ENCODE data around the gene MTSS2.

MTSS2 gene

GRCh38 chr16:70662991-70663523 is 22.8 kb downstream of the MTSS2 start:
- Histone ChIP-seq H3K27ac (ENCODE audit: extremely low read depth, low read depth, low read length) (no peak overlapping the region), H3K36me3 (ENCODE audit: control insufficient read depth in 2 of 2, insufficient read depth in 1 of 2, low read length in 2 of 2) (peaks cover 10 to 49% of the 10 kb centered on the region in 2 experiments; a peak in 2 of 3 replicates), H3K9me3 (ENCODE audit: control insufficient read depth, insufficient read depth, low read depth, low read length) (no peaks in the 10 kb centered on the region), H3K4me3 (ENCODE audit: low read depth, low read length) (no peak overlapping the region), H3K4me1 (ENCODE audit: control insufficient read depth, insufficient read depth, low read length) (no peaks in the 10 kb centered on the region)
- TF ChIP-seq ZNF670 (tag by site-specific recombination; IDR thresholded peaks at IDR 0.05; ENCODE audit: low read depth) (no peak), ZBTB8A (tag by site-specific recombination; IDR thresholded peaks at IDR 0.05) (no peak), SP2 (tag by site-specific recombination; IDR thresholded peaks at IDR 0.05) (0 out of 2 replicates have a peak, but pooled peaks have one; percentile 21), ZSCAN16 (tag by site-specific recombination; IDR thresholded peaks at IDR 0.05) (no peak)
- TF ChIP-seq, protein P1, sequence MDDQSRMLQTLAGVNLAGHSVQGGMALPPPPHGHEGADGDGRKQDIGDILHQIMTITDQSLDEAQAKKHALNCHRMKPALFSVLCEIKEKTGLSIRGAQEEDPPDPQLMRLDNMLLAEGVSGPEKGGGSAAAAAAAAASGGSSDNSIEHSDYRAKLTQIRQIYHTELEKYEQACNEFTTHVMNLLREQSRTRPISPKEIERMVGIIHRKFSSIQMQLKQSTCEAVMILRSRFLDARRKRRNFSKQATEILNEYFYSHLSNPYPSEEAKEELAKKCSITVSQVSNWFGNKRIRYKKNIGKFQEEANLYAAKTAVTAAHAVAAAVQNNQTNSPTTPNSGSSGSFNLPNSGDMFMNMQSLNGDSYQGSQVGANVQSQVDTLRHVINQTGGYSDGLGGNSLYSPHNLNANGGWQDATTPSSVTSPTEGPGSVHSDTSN (CRISPR knock-in tag; IDR thresholded peaks at IDR 0.05), result no peak
- POLR2A ChIA-PET, result no interaction called here
- CTCF ChIA-PET, result interaction anchor here (0.6 to 1.0 kb wide), 2 partner anchors 9 to 108 kb away, joined by 3 to 4 read pairs; no protein-coding TSS in a partner anchor

DNA sequence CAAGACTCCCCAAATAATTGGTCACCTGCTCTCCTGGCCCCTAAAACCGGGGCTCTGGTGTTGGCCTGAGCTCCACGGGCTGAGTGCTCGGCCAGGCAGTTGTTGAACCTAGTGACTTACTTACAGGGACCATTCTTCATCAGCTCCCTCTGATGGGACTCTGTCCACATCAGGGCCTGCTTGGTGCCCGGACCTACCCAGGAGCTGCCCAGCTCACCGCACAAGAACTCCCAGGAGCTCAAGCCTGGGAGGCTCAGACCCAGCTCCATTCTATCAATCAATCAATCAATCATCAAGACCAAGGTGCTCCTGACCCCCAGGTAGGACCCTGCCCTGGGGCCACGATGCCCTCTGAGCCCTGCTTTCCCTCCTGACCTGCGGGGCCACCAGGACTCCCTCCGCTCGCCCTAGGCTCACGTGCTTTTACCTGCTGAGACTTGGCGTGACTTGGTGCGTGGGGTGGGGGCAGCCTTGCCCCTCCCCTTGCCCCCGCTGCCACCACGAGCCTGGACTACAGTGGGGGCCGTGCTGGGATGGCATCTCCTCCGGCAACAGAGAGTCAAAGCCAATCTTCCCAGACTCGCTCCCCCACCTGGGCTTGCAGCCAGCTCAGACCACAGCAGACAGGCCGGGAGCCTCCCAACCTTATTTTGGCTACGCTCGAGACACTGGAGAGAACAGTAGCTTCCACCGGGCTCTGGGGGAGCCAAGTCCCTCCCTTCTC is 23.8 kb downstream of the MTSS2 start:
- ChIA-PET CTCF (interaction anchor here (1.0 kb wide), 1 partner anchor 8 kb away, joined by 4 read pairs; no protein-coding TSS in a partner anchor), POLR2A (interaction anchor here (0.9 kb wide), 1 partner anchor 9 kb away, joined by 3 read pairs; no protein-coding TSS in a partner anchor)
- Histone ChIP-seq H3K4me1 (ENCODE audit: control insufficient read depth, insufficient read depth, low read length) (no peaks in the 10 kb centered on the region), H3K9me3 (ENCODE audit: control insufficient read depth, insufficient read depth, low read depth, low read length) (no peaks in the 10 kb centered on the region), H3K4me3 (ENCODE audit: low read depth, low read length) (no peak overlapping the region), H3K27ac (ENCODE audit: extremely low read depth, low read depth, low read length) (no peak overlapping the region), H3K36me3 (ENCODE audit: control insufficient read depth in 2 of 2, insufficient read depth in 1 of 2, low read length in 2 of 2) (peaks cover 4 to 42% of the 10 kb centered on the region in 2 experiments; a peak in 2 of 3 replicates)
- TF ChIP-seq ZNF280C (tag by site-specific recombination; IDR thresholded peaks at IDR 0.05), result no peak
- TF ChIP-seq, protein P2, sequence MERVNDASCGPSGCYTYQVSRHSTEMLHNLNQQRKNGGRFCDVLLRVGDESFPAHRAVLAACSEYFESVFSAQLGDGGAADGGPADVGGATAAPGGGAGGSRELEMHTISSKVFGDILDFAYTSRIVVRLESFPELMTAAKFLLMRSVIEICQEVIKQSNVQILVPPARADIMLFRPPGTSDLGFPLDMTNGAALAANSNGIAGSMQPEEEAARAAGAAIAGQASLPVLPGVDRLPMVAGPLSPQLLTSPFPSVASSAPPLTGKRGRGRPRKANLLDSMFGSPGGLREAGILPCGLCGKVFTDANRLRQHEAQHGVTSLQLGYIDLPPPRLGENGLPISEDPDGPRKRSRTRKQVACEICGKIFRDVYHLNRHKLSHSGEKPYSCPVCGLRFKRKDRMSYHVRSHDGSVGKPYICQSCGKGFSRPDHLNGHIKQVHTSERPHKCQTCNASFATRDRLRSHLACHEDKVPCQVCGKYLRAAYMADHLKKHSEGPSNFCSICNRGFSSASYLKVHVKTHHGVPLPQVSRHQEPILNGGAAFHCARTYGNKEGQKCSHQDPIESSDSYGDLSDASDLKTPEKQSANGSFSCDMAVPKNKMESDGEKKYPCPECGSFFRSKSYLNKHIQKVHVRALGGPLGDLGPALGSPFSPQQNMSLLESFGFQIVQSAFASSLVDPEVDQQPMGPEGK (tag by site-specific recombination; IDR thresholded peaks at IDR 0.05), result 0 out of 2 replicates have a peak, but pooled peaks have one; percentile 20

DNA sequence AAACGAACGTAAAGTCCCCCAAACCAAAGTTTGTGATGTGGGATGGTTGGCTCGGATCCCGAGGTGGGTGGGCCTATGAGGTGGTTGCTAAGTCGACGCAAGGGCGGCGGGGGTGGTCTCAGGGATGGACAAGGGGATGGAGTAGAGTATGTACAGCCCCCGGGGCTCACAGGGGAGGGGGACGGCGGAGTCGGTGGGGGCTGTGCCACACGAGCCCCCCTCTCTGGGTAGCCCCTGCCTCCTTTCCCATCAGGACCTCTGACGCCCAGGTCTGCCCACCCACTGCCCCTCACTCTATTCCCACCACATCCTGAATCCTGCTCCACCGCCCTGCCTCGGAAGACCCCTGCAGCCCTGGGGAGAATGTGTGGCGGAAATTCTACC is 24.3 kb downstream of the MTSS2 start:
- H3K27ac ChIP-seq (ENCODE audit: extremely low read depth, low read depth, low read length), result no peak overlapping the region
- ChIA-PET CTCF (no interaction called here), POLR2A (no interaction called here)
- H3K4me1 ChIP-seq (ENCODE audit: control insufficient read depth, insufficient read depth, low read length), result no peaks in the 10 kb centered on the region
- H3K36me3 ChIP-seq (ENCODE audit: control insufficient read depth in 2 of 2, insufficient read depth in 1 of 2, low read length in 2 of 2), result peaks cover 0 to 36% of the 10 kb centered on the region in 2 experiments; a peak in 1 of 3 replicates
- no peaks in the 10 kb centered on the region for H3K9me3 ChIP-seq (ENCODE audit: control insufficient read depth, insufficient read depth, low read depth, low read length)
- H3K4me3 ChIP-seq (ENCODE audit: low read depth, low read length), result no peak overlapping the region
- TF ChIP-seq ZFP37 (tag by site-specific recombination; IDR thresholded peaks at IDR 0.05) (no peak), ZXDB (tag by site-specific recombination; IDR thresholded peaks at IDR 0.05) (no peak), ZBTB48 (tag by site-specific recombination; IDR thresholded peaks at IDR 0.05) (no peak), ZNF394 (tag by site-specific recombination; IDR thresholded peaks at IDR 0.05; ENCODE audit: borderline replicate concordance) (no peak), ZNF555 (tag by site-specific recombination; conservative IDR thresholded peaks at IDR 0.05) (no peak), YY1 (tag by site-specific recombination; IDR thresholded peaks at IDR 0.05) (no peak), ZNF426 (tag by site-specific recombination; IDR thresholded peaks at IDR 0.05) (no peak), ZNF560 (tag by site-specific recombination; IDR thresholded peaks at IDR 0.05; ENCODE audit: borderline replicate concordance) (no peak), ZNF133 (tag by site-specific recombination; IDR thresholded peaks at IDR 0.05) (no peak), BCL11B (tag by site-specific recombination; IDR thresholded peaks at IDR 0.05; ENCODE audit: low read depth) (no peak), ZEB2 (tag by site-specific recombination; IDR thresholded peaks at IDR 0.05) (no peak), ZNF16 (tag by site-specific recombination; IDR thresholded peaks at IDR 0.05; ENCODE audit: low read depth) (no peak), ZSCAN30 (tag by site-specific recombination; IDR thresholded peaks at IDR 0.05) (no peak), RBAK (tag by site-specific recombination; IDR thresholded peaks at IDR 0.05) (no peak), ZNF747 (tag by site-specific recombination; IDR thresholded peaks at IDR 0.05) (no peak)
- TF ChIP-seq, protein P3, sequence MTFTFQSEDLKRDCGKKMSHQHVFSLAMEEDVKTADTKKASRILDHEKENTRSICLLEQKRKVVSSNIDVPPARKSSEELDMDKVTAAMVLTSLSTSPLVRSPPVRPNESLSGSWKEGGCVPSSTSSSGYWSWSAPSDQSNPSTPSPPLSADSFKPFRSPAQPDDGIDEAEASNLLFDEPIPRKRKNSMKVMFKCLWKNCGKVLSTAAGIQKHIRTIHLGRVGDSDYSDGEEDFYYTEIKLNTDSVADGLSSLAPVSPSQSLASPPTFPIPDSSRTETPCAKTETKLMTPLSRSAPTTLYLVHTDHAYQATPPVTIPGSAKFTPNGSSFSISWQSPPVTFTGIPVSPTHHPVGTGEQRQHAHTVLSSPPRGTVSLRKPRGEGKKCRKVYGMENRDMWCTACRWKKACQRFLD (tag by site-specific recombination; IDR thresholded peaks at IDR 0.05), result no peak
